ENCODE measurements around the gene KPNA1.

The KPNA1 gene

GRCh38 chr3:122389197-122389596 lies 125.5 kb downstream of the KPNA1 start:
- H3K4me3 ChIP-seq (ENCODE audit: low read depth, low read length), result no peak overlapping the region
- peaks cover 28% of the 10 kb centered on the region for H3K79me2 ChIP-seq (ENCODE audit: control insufficient read depth, insufficient read depth, low read length, unreplicated experiment)
- H3K27ac ChIP-seq (ENCODE audit: low read depth, low read length), result no peak overlapping the region
- H3K4me1 ChIP-seq (ENCODE audit: control insufficient read depth, insufficient read depth, low read length, unreplicated experiment), result peaks cover 14% of the 10 kb centered on the region
- no peak overlapping the region for H2AFZ ChIP-seq (ENCODE audit: low read length, unreplicated experiment)
- H3K36me3 ChIP-seq (ENCODE audit: insufficient read depth, low read length), result peaks cover 11% of the 10 kb centered on the region
- no peaks in the 10 kb centered on the region for H3K27me3 ChIP-seq (ENCODE audit: insufficient read depth, low read length)

GRCh38 chr3:122387709-122388108 lies 127.0 kb downstream of the KPNA1 start:
- Histone ChIP-seq H3K36me3 (ENCODE audit: insufficient read depth, low read length) (peaks cover 11% of the 10 kb centered on the region), H3K27me3 (ENCODE audit: insufficient read depth, low read length) (no peaks in the 10 kb centered on the region), H3K4me1 (ENCODE audit: control insufficient read depth, insufficient read depth, low read length, unreplicated experiment) (peaks cover 19% of the 10 kb centered on the region), H3K79me2 (ENCODE audit: control insufficient read depth, insufficient read depth, low read length, unreplicated experiment) (peaks cover 36% of the 10 kb centered on the region), H2AFZ (ENCODE audit: low read length, unreplicated experiment) (no peak overlapping the region), H3K27ac (ENCODE audit: low read depth, low read length) (no peak overlapping the region), H3K4me3 (ENCODE audit: low read depth, low read length) (no peak overlapping the region)

- H3K79me2 ChIP-seq (ENCODE audit: control insufficient read depth, insufficient read depth, low read length, unreplicated experiment), result peaks cover 65% of the 10 kb centered on the region
- peaks cover 21% of the 10 kb centered on the region for H3K4me1 ChIP-seq (ENCODE audit: control insufficient read depth, insufficient read depth, low read length, unreplicated experiment)
- no peaks in the 10 kb centered on the region for H3K27me3 ChIP-seq (ENCODE audit: insufficient read depth, low read length)
- H3K36me3 ChIP-seq (ENCODE audit: insufficient read depth, low read length), result peaks cover 11% of the 10 kb centered on the region
- H2AFZ ChIP-seq (ENCODE audit: low read length, unreplicated experiment), result peak within 1 kb of the TSS; percentile 97
- H3K27ac ChIP-seq (ENCODE audit: low read depth, low read length), result peak within 1 kb of the TSS; percentile 88
- peak within 1 kb of the TSS; percentile 98 for H3K4me3 ChIP-seq (ENCODE audit: low read depth, low read length)
These were observed 130.7 kb downstream of the KPNA1 start, which contains the start of gene FAM162A for GRCh38 chr3:122383771-122384697. TSS of gene FAM162A (plus strand) at chr3:122384182. CDS start at chr3:122384266, 84 bp downstream.

GRCh38 chr3:122382888-122383666 lies 131.7 kb downstream of the KPNA1 start, which contains the start of gene MIX23:
TSS of gene MIX23 (minus strand) at chr3:122383231. CDS start at chr3:122383224, 7 bp downstream.
- peaks cover 11% of the 10 kb centered on the region for H3K36me3 ChIP-seq (ENCODE audit: insufficient read depth, low read length)
- no peaks in the 10 kb centered on the region for H3K27me3 ChIP-seq (ENCODE audit: insufficient read depth, low read length)
- peaks cover 21% of the 10 kb centered on the region for H3K4me1 ChIP-seq (ENCODE audit: control insufficient read depth, insufficient read depth, low read length, unreplicated experiment)
- H3K4me3 ChIP-seq (ENCODE audit: low read depth, low read length), result peak within 1 kb of the TSS; percentile 98
- H2AFZ ChIP-seq (ENCODE audit: low read length, unreplicated experiment), result peak within 1 kb of the TSS; percentile 97
- peaks cover 66% of the 10 kb centered on the region for H3K79me2 ChIP-seq (ENCODE audit: control insufficient read depth, insufficient read depth, low read length, unreplicated experiment)
- H3K27ac ChIP-seq (ENCODE audit: low read depth, low read length), result peak within 1 kb of the TSS; percentile 88

GRCh38 chr3:122377975-122378374 lies 136.8 kb downstream of the KPNA1 start:
- H3K27ac ChIP-seq (ENCODE audit: low read depth, low read length), result no peak overlapping the region
- no peak overlapping the region for H2AFZ ChIP-seq (ENCODE audit: low read length, unreplicated experiment)
- peaks cover 68% of the 10 kb centered on the region for H3K79me2 ChIP-seq (ENCODE audit: control insufficient read depth, insufficient read depth, low read length, unreplicated experiment)
- H3K4me3 ChIP-seq (ENCODE audit: low read depth, low read length), result no peak overlapping the region
- peaks cover 8% of the 10 kb centered on the region for H3K4me1 ChIP-seq (ENCODE audit: control insufficient read depth, insufficient read depth, low read length, unreplicated experiment)
- H3K27me3 ChIP-seq (ENCODE audit: insufficient read depth, low read length), result no peaks in the 10 kb centered on the region
- H3K36me3 ChIP-seq (ENCODE audit: insufficient read depth, low read length), result no peaks in the 10 kb centered on the region

GRCh38 chr3:122374034-122374433 lies 140.7 kb downstream of the KPNA1 start:
- Histone ChIP-seq H2AFZ (ENCODE audit: low read length, unreplicated experiment) (no peak overlapping the region), H3K27ac (ENCODE audit: low read depth, low read length) (no peak overlapping the region), H3K79me2 (ENCODE audit: control insufficient read depth, insufficient read depth, low read length, unreplicated experiment) (peaks cover 36% of the 10 kb centered on the region), H3K36me3 (ENCODE audit: insufficient read depth, low read length) (peaks cover 6% of the 10 kb centered on the region; the same call in 1 of the 2 replicates), H3K27me3 (ENCODE audit: insufficient read depth, low read length) (no peaks in the 10 kb centered on the region), H3K4me1 (ENCODE audit: control insufficient read depth, insufficient read depth, low read length, unreplicated experiment) (no peaks in the 10 kb centered on the region), H3K4me3 (ENCODE audit: low read depth, low read length) (no peak overlapping the region)
